HG02798 (cell line): ENCODE measurements around the gene FCER1G.

ENCODE experiments used
- ATAC-seq: cut with Tn5 transposase; IDR thresholded peaks from one replicate; pipeline ENCODE4 v1.9.1; 2021; ENCODE audit warnings: mild to moderate bottlenecking; ENCODE audit not compliant: unreplicated experiment, poor library complexity

FCER1G gene

DNA sequence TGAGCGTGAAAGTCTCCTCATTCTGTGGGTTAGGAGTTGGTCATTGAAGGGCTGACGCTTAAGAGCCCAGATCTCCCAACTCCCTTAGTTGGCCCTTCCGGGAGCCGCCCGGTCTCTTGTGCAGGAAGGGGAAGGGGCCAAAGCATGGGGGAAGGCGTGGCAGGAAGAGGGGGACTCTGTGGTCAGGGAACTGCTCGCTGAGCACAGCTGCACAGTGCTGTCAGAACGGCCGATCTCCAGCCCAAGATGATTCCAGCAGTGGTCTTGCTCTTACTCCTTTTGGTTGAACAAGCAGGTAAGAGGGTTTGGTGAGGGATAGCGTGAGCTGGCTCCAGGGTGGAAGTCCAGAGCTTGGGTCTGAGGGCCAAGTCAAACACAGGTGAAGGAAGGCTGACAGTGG, at the start of gene FCER1G:
Gene FCER1G, plus strand, starts transcription at position 220 of the 400 bp plus-strand sequence. Its CDS starts 27 bp downstream, at position 247.
- no peak for ATAC-seq

DNA sequence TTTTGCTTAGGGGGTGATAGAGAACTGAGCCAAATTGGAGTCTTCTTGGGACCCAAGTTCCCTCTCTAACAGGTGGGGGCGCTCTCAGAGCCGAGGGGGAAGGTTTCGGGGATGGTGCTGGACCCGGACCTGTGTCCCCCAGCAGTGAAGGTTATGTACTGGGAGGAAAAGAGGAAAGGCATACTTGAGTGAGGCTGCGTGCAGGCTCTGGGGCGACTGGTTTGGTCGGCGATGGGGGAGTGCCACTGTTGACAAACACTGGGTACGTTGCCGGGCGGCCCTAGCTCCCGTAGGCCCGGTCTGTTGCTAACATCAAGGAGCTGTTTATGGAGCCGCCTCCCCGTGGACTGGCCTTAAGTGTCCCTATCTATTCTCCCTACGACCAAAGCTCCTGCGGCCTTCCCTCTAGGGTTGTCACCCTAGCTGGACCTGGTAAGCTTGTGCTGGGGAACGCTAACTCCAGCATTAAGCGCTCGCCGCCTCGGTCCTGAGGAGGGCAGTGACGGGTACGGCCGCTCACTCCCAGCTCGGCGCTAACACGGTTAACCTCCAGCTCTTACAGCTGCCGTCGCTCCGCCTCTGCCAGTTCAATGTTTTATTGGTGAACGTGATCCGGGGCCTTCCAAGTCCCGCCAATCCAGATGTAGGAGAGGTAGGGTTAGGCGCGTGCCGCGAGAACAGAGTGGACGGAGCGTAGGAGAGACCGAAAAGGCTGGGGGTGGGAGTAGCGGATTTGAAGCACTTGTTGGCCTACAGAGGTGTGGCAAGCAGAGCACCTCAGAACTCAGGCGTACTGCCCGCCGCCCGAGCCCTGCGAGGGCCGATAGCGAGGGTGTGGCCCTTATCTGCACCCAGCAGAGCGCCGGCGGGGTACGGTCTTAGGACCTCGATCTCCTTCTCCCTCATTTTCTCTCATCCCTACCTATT, 49.1 kb upstream of the FCER1G start, which contains the start of gene PPOX:
Gene PPOX, plus strand, starts transcription at position 685 of the 927 bp plus-strand sequence. CDS start 422 bp downstream, outside the sequence.
- peak; percentile 95 for ATAC-seq

DNA sequence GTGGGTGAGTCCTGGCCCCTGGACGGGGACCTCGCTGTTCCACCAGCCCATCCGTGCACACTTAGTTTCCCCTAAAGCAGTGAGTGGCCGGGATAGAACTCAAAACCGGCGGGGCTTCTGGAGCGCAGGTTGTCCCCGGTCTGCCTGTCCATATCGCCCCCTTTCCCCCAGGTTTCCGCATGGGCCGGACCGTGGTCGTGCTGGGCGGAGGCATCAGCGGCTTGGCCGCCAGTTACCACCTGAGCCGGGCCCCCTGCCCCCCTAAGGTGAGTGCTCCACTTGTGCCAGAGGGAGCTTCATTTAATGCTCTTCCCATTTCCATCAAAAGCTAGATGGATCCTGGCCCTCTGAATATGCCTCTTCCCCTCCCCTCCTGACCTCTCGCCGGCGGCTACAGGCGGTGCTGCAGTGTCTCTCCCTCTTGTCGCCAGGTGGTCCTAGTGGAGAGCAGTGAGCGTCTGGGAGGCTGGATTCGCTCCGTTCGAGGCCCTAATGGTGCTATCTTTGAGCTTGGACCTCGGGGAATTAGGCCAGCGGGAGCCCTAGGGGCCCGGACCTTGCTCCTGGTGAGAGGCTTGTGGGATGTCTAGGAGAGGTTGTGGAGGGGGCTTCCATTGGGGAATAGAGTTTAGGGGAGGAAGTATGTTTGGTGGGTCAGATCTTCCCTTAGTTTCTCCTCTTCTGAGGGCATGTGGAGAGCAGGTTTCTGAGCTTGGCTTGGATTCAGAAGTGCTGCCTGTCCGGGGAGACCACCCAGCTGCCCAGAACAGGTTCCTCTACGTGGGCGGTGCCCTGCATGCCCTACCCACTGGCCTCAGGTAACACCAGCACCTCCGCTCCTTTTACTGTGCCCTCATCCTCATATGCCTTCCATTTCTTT, 48.2 kb upstream of the FCER1G start:
- ATAC-seq = no peak

DNA sequence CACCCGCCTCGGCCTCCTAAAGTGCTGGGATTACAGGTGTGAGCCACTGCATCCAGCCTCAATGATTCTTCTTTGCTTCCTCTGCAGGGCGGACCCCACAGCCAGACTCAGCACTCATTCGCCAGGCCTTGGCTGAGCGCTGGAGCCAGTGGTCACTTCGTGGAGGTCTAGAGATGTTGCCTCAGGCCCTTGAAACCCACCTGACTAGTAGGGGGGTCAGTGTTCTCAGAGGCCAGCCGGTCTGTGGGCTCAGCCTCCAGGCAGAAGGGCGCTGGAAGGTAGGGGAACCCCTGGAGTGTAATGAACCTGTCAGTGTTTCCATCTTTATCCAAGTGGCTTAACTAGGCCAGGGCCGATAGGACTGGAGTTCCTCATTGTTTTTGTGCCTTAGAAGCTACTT, 46.2 kb upstream of the FCER1G start:
- ATAC-seq = no peak

DNA sequence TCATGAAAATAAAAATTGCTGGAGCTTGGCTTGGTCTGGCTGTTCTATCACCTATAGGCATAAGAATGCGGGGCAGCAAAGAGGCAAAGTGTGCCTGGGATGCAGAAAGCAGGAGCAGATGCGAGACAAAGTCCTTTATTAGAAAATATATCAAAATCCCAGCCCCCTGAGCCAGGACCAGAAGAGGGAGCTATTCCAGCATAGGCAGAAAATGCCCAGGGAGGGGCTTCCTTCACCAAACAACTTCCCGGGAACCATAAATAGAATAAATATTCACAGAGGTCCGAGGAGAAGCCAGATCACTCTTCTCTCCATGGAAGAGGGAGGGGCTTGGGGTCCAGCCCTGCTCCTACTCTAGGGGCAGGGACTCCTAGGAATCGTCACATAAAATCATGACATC, 43.9 kb upstream of the FCER1G start:
- ATAC-seq = no peak

DNA sequence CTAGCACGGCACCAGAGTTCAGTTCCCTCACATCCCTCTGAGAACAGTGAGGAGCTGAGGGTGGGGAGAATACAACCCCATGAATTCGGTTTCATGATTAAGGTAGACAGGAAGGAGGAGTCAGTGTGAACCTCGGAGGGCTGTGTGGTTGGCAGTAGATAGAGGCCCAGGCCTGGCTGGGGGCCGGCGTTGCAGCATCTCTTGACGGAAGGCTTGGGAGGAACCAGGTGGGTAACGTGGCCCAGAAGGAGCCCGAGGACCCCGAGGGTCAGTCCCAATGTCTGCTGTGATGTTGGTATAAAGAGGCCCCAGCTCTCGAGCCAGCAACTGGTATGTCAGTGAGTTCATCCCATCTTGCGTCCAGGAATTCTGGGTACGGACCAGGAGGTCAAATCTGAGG, 43.4 kb upstream of the FCER1G start:
- ATAC-seq = no peak

DNA sequence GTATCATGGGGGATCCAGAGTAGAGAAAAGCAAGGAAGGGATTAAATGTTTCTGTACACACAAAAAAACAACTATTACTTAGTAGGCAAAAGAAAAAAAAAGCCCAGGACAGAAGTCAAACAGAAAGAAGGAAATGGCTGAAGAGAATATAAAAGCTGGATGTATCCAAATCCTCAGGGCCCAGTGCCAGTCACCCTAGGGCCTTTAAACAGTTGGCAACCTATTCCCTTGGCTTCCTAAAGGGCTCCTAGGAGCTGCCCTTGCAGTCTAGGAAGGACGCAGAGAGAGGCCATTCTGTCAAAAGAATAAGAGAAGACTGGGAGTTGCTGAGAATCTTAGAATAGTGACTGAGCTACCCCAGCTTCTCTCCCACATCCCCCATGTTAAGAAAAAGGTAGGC, 42.7 kb upstream of the FCER1G start:
- ATAC-seq = no peak

DNA sequence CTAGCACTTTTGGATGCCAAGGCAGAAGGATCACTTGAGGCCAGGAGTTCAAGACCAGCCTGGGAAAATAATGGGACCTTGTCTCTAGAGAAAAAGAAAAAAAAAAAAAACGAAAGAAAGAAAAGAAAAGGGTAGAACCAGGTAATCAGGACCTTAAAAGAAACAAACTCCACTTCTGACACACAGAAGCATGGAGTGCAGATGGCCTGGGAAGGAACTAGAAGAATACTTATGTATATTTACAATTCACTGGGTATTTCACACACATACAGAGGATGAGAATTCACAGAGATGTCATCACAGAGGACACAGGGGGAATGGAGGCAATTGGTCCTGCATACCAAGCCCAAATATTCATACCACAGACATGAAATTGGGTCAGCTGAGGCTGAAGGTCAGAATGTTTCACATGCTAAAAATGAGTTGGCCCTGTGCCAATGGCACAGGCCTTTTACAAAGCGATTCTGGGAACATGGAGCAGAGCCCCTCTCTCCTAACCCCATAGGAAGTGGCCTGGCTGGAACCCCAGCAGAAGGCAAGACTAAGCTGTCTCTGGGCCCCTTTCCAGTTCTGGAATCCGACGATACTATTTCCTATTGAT, 42.2 kb upstream of the FCER1G start:
- no peak for ATAC-seq

DNA sequence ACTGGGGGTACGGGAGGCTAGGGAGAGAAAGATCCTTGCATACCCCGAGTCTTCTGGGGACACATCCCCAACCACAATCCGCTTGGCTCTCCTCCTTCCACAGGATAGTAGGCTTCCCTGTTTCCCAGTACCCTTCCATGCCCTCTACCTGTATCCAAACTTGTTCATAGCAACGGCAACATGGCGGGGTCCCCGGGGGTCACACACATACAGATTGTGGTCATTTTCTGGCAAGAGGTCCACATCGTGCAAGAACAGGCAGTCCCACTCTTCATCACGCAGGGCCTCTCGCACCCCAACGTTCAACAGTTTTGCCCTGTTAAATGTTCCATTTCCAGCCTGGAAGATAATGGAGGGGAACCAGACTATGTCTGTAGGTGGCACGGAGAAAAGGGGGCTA, 41.4 kb upstream of the FCER1G start:
- no peak for ATAC-seq

DNA sequence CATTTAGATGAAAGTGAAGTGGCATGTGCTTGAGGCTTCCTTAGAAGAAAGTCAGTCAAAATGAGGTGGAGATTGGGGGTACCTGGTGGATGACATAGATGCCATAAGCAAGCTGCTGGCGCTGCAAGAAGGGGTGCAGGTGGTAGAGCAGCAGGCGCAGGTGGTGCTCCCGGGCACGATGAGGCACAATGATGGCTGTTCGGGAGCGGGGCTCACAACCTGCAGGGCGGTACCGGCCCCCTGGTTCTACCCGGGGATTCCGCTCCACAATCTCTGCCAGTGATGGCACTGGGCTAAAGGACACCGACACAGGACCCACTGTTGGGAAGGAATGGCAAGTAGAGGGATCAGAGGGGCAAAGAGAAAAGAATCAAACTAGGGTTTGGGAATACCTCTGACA, 40.2 kb upstream of the FCER1G start:
- no peak for ATAC-seq

DNA sequence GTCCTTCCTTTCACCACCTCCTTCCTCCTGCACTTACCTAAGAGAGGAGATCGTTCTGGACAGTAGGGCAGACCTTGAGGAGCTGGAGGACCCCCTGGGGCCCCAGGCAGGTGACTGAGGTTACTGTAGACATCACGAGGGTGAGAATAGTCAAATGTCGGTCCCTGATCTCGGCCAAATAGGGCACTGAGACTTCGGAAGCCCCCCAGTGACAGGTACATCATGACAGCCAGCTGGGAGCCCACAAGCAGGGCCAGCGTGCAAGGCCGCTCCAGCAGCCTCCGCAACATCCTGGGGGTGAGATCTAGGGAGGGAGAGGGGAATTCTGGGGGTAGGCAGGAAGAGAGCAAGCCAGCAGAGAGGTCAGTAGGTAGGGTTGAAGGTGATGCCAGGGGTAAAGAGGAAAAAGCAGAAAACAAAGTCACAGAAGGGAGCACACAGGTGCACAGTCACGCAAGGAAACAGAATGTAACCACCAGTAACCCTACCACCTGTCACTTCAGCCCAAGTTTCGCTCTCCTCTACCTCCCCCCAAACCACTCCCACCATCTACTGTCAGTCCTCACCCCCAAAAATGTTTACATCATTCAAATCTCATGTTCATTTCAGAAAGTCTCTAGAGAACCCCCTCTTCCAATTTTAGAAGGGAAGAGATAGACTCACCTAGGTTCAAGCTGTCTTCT, 39.2 kb upstream of the FCER1G start:
- ATAC-seq = peak; percentile 33

DNA sequence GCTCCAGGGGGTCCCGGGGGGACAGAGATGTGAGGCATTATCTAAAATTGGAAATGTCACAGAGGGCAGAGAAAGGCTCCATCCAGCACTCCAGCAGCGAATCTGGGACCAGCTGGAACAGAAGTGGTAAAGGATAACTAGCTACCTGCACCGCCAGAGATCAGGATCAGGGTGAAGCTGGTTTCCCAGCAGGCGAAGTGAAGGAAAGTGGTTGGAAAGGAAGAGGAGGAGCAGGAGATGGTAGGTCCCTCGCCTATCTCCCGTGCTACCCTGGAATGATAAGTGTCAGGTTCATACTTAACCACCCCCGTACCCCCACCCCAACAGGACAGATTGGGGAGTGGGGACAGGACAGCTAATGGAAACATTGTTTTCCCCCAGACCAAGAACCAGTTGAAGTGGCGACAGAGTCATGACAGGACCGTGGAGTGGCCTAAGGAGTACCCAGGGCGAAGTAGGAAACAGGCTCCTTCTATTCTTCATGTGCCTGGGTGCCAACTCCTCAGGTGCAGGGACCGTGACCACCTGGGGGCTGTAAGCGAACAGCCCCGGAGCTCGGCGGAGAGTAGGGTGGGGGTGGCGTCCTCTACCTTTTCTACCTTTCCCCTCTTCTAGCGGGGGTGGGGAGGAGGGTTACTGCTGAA, 38.5 kb upstream of the FCER1G start:
- peak; percentile 1 for ATAC-seq

DNA sequence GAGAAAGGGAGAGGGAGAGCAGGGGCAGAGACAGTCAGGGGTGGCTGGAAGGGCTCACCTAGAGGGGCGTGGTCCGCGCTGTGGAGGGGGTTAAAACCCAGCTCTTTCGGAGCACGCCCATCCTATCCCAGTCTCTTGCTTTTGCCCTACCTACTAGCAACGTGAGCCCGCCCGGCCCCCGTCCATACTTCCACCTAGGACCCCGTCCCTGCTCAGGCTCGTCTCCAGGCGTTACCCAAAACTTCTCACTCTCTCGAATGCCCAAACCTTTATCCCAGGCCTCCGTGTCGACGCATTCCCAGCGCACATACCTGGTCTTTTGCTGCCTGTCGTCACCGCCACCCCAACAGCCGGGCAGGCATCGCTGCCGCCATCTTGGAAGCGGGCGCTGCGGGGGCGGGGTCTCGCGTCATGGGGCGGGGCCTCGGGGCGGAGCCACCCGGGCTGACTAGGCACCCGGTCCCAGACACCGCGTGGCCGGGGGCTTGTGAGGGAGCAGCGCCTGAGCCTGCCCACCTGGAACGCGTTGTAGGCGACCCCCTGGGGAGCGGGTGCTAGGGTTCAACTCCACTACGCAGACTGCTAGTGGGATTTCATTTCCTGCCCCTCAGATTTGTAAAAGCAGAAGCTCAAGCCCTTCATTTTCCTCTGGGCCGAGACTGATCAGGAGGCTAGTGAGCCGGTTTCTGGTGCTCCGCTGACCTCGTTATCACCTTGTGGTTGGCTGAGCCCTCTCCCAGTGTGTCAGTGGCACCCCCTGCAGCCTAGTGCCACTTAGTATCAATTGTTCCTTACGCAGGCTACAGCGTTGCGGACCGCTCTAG, 37.8 kb upstream of the FCER1G start, which contains the start of gene B4GALT3:
Gene B4GALT3, minus strand, starts transcription at position 396 of the 824 bp plus-strand sequence. CDS start 1,447 bp downstream, outside the sequence.
- ATAC-seq = peak; percentile 85

DNA sequence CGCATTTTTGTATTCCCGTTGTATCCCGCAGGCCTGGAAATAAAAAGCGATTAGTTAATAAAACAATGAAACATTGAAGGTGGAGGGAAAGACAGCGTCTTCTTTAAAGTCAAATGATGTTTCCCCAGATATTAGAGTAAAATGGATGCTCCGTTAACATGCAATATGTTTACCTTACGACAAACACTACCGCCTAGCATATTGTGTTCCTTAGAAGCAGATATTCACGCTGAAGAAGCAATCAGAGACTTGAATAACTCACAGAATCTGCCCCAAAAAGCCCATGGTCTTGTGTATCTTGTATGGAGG, 37.2 kb upstream of the FCER1G start:
- ATAC-seq = no peak

DNA sequence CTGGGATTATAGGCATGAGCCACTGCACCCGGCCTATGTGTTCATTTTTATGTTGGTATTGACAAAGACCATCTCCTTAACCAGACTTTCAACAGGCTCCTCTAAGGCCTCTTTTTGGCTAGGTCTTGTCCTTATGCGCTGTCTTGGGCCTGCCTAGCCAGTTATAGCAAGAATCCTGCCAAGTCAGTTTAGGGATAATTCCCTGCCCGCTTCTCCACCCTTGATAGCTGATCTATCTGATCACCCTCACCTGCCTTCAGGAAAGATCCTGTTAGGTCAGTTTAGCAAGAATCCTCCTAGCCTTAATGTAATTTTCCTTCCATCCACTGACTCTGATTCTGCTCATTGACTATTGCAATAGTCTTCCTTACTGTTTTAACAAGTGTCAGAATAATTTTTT, 35.4 kb upstream of the FCER1G start:
- ATAC-seq = no peak

DNA sequence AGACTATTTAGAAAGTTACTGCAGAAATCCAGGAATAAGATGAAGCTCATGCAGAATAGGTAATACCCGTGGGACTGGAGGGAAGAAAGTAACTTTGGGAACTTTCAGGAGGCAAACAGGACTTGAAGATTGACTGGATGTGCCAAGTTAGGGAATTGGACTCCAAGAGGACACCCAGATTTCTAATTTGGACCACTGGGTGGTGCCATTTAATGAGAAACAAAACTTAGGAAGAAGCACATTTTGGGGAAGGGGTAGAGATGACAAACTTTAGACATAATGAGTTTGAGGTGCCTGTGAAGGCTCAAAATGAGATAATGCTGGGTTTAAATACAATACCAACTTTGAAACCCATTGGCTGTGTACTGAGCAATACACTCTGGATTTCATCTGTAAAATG, 34.5 kb upstream of the FCER1G start:
- ATAC-seq = no peak

DNA sequence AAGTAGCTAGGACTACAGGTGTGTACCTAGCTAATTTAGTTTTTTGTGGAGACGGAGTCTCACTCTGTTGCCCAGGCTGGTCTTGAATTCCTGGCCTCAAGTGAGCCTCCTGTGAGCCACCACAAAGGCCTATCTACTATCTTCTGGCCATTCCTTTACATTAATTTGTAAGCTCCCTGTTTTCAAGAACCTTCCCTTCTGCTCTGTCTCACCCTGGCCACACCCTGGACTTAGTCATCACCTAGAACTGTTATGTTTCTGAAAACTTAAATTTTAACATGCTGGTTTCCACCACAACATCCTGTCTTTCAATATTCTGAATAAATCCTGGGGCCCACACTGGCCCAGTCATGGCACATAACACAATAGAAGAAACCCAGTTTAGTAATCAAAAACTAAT, 32.9 kb upstream of the FCER1G start:
- ATAC-seq = peak; percentile 33

DNA sequence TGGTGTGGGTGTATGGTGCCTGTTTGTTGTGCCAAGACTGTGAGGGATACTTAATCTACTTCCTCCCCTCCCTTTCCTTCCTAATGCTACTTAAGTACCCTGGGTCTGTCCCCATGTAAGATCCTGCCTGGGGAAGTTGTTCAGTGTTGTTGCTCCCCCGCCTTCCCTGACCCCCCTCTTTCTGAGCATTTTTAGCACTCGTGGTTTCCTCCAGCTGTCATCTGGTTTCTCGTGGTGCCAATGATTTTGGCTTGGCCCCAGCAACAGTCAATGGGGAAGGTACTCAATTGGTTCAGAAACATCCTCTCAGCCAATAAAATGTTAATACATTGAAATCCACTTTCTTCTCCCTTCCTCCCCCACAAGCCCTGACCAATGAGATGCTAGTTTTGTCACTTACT, 29.8 kb upstream of the FCER1G start:
- peak; percentile 81 for ATAC-seq
